Measurements from ENCODE around the gene SHANK3. TPM values are rescaled to one million over a fixed set of nuclear protein-coding genes. Genes with fewer than 3 reads are reported as not detected.

SHANK3 gene
- polyA plus RNA-seq, 1 donor (not counting 4 experiments of a cell fraction or from before 2014, with no cell fraction given): 1.00 TPM

DNA sequence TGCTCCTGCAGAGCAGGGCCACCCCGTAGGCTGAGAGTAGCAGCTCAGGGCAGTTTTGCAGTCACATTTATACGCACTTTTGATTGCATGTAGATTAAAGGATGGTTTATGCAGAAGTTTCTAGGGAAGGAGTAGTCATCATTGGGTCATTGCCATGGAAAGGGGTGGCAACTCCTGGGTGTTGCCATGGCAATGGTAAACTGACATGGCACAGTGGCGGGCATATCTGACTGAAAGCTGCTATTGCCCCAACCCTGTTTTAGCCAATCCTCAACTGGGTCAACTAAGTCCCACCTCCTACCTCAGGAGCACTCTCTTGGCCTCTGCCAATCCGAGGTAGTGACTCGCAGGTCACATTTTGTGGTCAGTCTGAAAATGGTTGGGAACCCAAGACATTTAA, 42.2 kb upstream of the SHANK3 start:
- Histone ChIP-seq H3K79me2 (ENCODE audit: control insufficient read depth, insufficient read depth, low read length) (peaks cover 11% of the 10 kb centered on the region), H3K4me1 (ENCODE audit: control insufficient read depth, extremely low read depth, insufficient read depth, low read length) (peaks cover 15% of the 10 kb centered on the region), H2AFZ (ENCODE audit: control insufficient read depth, low read length) (no peak overlapping the region), H3K9me3 (ENCODE audit: control insufficient read depth, low read depth, low read length) (no peaks in the 10 kb centered on the region), H4K20me1 (ENCODE audit: control insufficient read depth, extremely low read depth, insufficient read depth, low read length) (no peaks in the 10 kb centered on the region), H3K27me3 (ENCODE audit: control insufficient read depth, extremely low read depth, insufficient read depth, low read length) (no peaks in the 10 kb centered on the region), H3K4me3 (ENCODE audit: control insufficient read depth in 2 of 3, extremely low read depth in 1 of 3, insufficient read depth in 2 of 3, low read depth in 1 of 3, low read length in 3 of 3) (no peak overlapping the region), H3K9ac (ENCODE audit: control insufficient read depth, extremely low read depth, insufficient read depth, low read length) (no peak overlapping the region), H3K36me3 (ENCODE audit: control insufficient read depth in 2 of 2, extremely low read depth in 1 of 2, insufficient read depth in 2 of 2, low read length in 2 of 2) (peaks cover 0 to 5% of the 10 kb centered on the region in 2 experiments), H3K4me2 (ENCODE audit: control insufficient read depth, extremely low read depth, insufficient read depth, low read depth, low read length) (no peak overlapping the region), H3K27ac (ENCODE audit: control insufficient read depth, insufficient read depth, low read length) (no peak overlapping the region), H3K9me1 (ENCODE audit: control insufficient read depth, extremely low read depth, insufficient read depth, low read length) (no peaks in the 10 kb centered on the region)
- FAIRE-seq (peak; percentile 9), DNase-seq (ENCODE audit: low read depth, low spot score) (no peak)
- dilution Hi-C loops (cut with MboI; ENCODE audit: extremely low pct_ligation_motif_present, low sequenced_read_pairs): no loop called here
- TF ChIP-seq EZH2 (IDR thresholded peaks at IDR 0.05; ENCODE audit: low read length) (no peak), CTCF (optimal IDR thresholded peaks at IDR 0.05 in 1 of 3, IDR thresholded peaks at IDR 0.05 in 1 of 3, conservative IDR thresholded peaks at IDR 0.05 in 1 of 3; ENCODE audit: extremely low read depth in 1 of 3, insufficient read depth in 2 of 3, low read length in 3 of 3) (no peak)

DNA sequence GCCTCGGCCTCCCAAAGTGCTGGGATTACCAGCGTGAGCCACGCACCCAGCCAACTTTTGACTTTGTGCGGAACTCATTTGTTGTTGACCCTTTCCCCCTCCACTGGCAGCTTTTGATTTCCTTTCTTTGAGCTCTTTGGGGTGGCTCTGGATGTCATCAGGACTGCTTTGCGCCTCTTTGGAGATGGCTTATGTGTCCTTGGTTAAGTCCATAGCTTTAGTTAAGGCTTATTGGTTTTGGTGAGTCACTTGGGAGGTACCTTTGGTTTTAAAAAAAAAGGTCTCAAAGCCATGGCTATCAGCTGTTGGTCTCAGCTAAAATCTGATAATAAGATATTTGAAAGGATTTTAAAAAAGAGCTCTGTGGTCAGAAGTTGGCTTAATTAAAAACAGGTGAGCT, 39.5 kb upstream of the SHANK3 start:
- dilution Hi-C loops (cut with MboI; ENCODE audit: extremely low pct_ligation_motif_present, low sequenced_read_pairs): no loop called here
- Histone ChIP-seq H3K9me1 (ENCODE audit: control insufficient read depth, extremely low read depth, insufficient read depth, low read length) (no peaks in the 10 kb centered on the region), H3K36me3 (ENCODE audit: control insufficient read depth in 2 of 2, extremely low read depth in 1 of 2, insufficient read depth in 2 of 2, low read length in 2 of 2) (no peaks in the 10 kb centered on the region), H3K27me3 (ENCODE audit: control insufficient read depth, extremely low read depth, insufficient read depth, low read length) (no peaks in the 10 kb centered on the region), H3K79me2 (ENCODE audit: control insufficient read depth, insufficient read depth, low read length) (no peaks in the 10 kb centered on the region), H3K9me3 (ENCODE audit: control insufficient read depth, low read depth, low read length) (no peaks in the 10 kb centered on the region), H2AFZ (ENCODE audit: control insufficient read depth, low read length) (no peak overlapping the region), H3K9ac (ENCODE audit: control insufficient read depth, extremely low read depth, insufficient read depth, low read length) (no peak overlapping the region), H3K4me3 (ENCODE audit: control insufficient read depth in 2 of 3, extremely low read depth in 1 of 3, insufficient read depth in 2 of 3, low read depth in 1 of 3, low read length in 3 of 3) (no peak overlapping the region), H3K4me1 (ENCODE audit: control insufficient read depth, extremely low read depth, insufficient read depth, low read length) (peaks cover 7% of the 10 kb centered on the region), H3K4me2 (ENCODE audit: control insufficient read depth, extremely low read depth, insufficient read depth, low read depth, low read length) (no peak overlapping the region), H3K27ac (ENCODE audit: control insufficient read depth, insufficient read depth, low read length) (no peak overlapping the region), H4K20me1 (ENCODE audit: control insufficient read depth, extremely low read depth, insufficient read depth, low read length) (no peaks in the 10 kb centered on the region)
- no peak for TF ChIP-seq CTCF (optimal IDR thresholded peaks at IDR 0.05 in 1 of 3, IDR thresholded peaks at IDR 0.05 in 1 of 3, conservative IDR thresholded peaks at IDR 0.05 in 1 of 3; ENCODE audit: extremely low read depth in 1 of 3, insufficient read depth in 2 of 3, low read length in 3 of 3)
- no peak for TF ChIP-seq EZH2 (IDR thresholded peaks at IDR 0.05; ENCODE audit: low read length)
- FAIRE-seq (no peak), DNase-seq (ENCODE audit: low read depth, low spot score) (no peak)
